H9 (cell line): ENCODE results near the gene CSRP1. TPM values are rescaled to one million over a fixed set of nuclear protein-coding genes. Genes with fewer than 3 reads are reported as not detected.

ENCODE experiments used
- DNase-seq: peaks from one replicate; pipeline ENCODE4 v3.0.0-alpha.2; 2017
- H2AFZ ChIP-seq: one replicate; pipeline ENCODE4 v1.6.1; 2013; ENCODE audit warnings: mild to moderate bottlenecking, low read length, control low read depth, moderate library complexity
- H2AK5ac ChIP-seq: 2 replicates; pipeline ENCODE4 v1.6.1; 2013; ENCODE audit warnings: low read length, control low read depth, mixed read lengths; ENCODE audit not compliant: insufficient read length
- H2BK120ac ChIP-seq: one replicate; pipeline ENCODE4 v1.6.1; 2013; ENCODE audit warnings: low read depth, mild to moderate bottlenecking, low read length, control low read depth, inconsistent platforms; ENCODE audit not compliant: poor library complexity, severe bottlenecking
- H2BK12ac ChIP-seq: 2 replicates; pipeline ENCODE4 v1.6.1; 2013; ENCODE audit warnings: low read length, control low read depth, mixed read lengths, low read depth; ENCODE audit not compliant: insufficient read length
- H2BK15ac ChIP-seq: 2 replicates; pipeline ENCODE4 v1.6.1; 2013; ENCODE audit warnings: low read depth, low read length, control low read depth
- H2BK20ac ChIP-seq: one replicate; pipeline ENCODE4 v1.6.1; 2013; ENCODE audit warnings: low read depth, mild to moderate bottlenecking, low read length, control low read depth, inconsistent platforms; ENCODE audit not compliant: poor library complexity, severe bottlenecking
- H2BK5ac ChIP-seq: 2 replicates; pipeline ENCODE4 v1.6.1; 2013; ENCODE audit warnings: low read length, control low read depth, mixed read lengths; ENCODE audit not compliant: insufficient read length
- H3K14ac ChIP-seq: 2 replicates; pipeline ENCODE4 v1.6.1; 2013; ENCODE audit warnings: low read length, control low read depth; ENCODE audit not compliant: insufficient read depth
- H3K18ac ChIP-seq: 2 replicates; pipeline ENCODE4 v1.6.1; 2013; ENCODE audit warnings: low read depth, mild to moderate bottlenecking, mixed read lengths, low read length, control low read depth; ENCODE audit not compliant: insufficient read length
- H3K23ac ChIP-seq: 2 replicates; pipeline ENCODE4 v1.6.1; 2013; ENCODE audit warnings: low read length, control low read depth, mixed read lengths, low read depth; ENCODE audit not compliant: insufficient read length
- H3K23me2 ChIP-seq: 2 replicates; pipeline ENCODE4 v1.6.1; 2013; ENCODE audit warnings: low read depth, mild to moderate bottlenecking, mixed read lengths, low read length, control low read depth; ENCODE audit not compliant: insufficient read length, poor library complexity, severe bottlenecking
- H3K27ac ChIP-seq: 2 replicates; pipeline ENCODE4 v1.5.1; 2013; ENCODE audit warnings: low read length, control low read depth, mixed read lengths, low read depth; ENCODE audit not compliant: insufficient read length
- H3K27me3 ChIP-seq: 2 replicates; pipeline ENCODE4 v1.6.1; 2013; ENCODE audit warnings: low read length, control low read depth, inconsistent platforms; ENCODE audit not compliant: insufficient read depth
- H3K4ac ChIP-seq: 2 replicates; pipeline ENCODE4 v1.6.1; 2013; ENCODE audit warnings: low read depth, mild to moderate bottlenecking, control low read depth, inconsistent platforms, low read length, moderate library complexity
- H3K4me1 ChIP-seq: 2 replicates; pipeline ENCODE4 v1.6.1; 2013; ENCODE audit warnings: low read length, control low read depth, inconsistent platforms; ENCODE audit not compliant: insufficient read depth
- H3K4me2 ChIP-seq: 2 replicates; pipeline ENCODE4 v1.6.1; 2013; ENCODE audit warnings: low read length, control low read depth, mixed read lengths; ENCODE audit not compliant: insufficient read length, insufficient read depth
- H3K56ac ChIP-seq: 2 replicates; pipeline ENCODE4 v1.6.1; 2013; ENCODE audit warnings: low read depth, mild to moderate bottlenecking, mixed read lengths, low read length, control low read depth; ENCODE audit not compliant: insufficient read length
- H3K79me1 ChIP-seq: 2 replicates; pipeline ENCODE4 v1.6.1; 2013; ENCODE audit warnings: low read depth, mild to moderate bottlenecking, moderate library complexity, low read length, control low read depth, inconsistent platforms; ENCODE audit not compliant: insufficient read depth, poor library complexity, severe bottlenecking
- H3K79me2 ChIP-seq: 2 replicates; pipeline ENCODE4 v1.6.1; 2013; ENCODE audit warnings: low read length, control low read depth, inconsistent platforms; ENCODE audit not compliant: insufficient read depth
- H3K9ac ChIP-seq: 2 replicates; pipeline ENCODE4 v1.6.1; 2013; ENCODE audit warnings: low read length, control low read depth, mixed read lengths; ENCODE audit not compliant: insufficient read length; ENCODE audit errors: extremely low read depth
- H3K9me3 ChIP-seq: one replicate; pipeline ENCODE4 v1.6.1; 2013; ENCODE audit warnings: low read depth, low read length, inconsistent platforms; ENCODE audit not compliant: control insufficient read depth
- H3T11ph ChIP-seq: one replicate; pipeline ENCODE4 v1.6.1; 2013; ENCODE audit warnings: mild to moderate bottlenecking, low read length, control low read depth, inconsistent platforms
- H4K20me1 ChIP-seq: one replicate; pipeline ENCODE4 v1.6.1; 2013; ENCODE audit not compliant: control insufficient read depth, insufficient read length, insufficient read depth
- H4K5ac ChIP-seq: 2 replicates; pipeline ENCODE4 v1.6.1; 2013; ENCODE audit warnings: low read depth, mild to moderate bottlenecking, mixed read lengths, low read length, control low read depth; ENCODE audit not compliant: insufficient read length
- H4K8ac ChIP-seq: replicated peaks from 2 replicates; pipeline ENCODE4 v1.6.1; 2013; ENCODE audit warnings: low read length, control low read depth, mixed read lengths, low read depth; ENCODE audit not compliant: insufficient read length
- H4K91ac ChIP-seq: 2 replicates; pipeline ENCODE4 v1.6.1; 2013; ENCODE audit warnings: low read depth, mild to moderate bottlenecking, moderate library complexity, mixed read lengths, low read length, control low read depth; ENCODE audit not compliant: insufficient read length
- H3K27ac Mint-ChIP-seq, 3 experiments: 2 replicates in 2 of 3; 3 replicates in 1 of 3; pipeline ENCODE4 v1.8.0; 2020 to 2021; ENCODE audit warnings: mixed read lengths in 3 of 3, mild to moderate bottlenecking in 1 of 3, moderate library complexity in 1 of 3
- H3K27me3 Mint-ChIP-seq: 2 replicates; pipeline ENCODE4 v1.8.0; 2021; ENCODE audit warnings: low read depth, mild to moderate bottlenecking, moderate library complexity, mixed read lengths
- H3K36me3 Mint-ChIP-seq, 3 experiments: 2 replicates in 2 of 3; 3 replicates in 1 of 3; pipeline ENCODE4 v1.8.0; 2020 to 2021; ENCODE audit warnings: low read depth in 3 of 3, mixed read lengths in 3 of 3; ENCODE audit not compliant: insufficient read depth in 1 of 3
- H3K4me1 Mint-ChIP-seq, 2 experiments: 2 replicates each; pipeline ENCODE4 v1.8.0; 2020; ENCODE audit warnings: mixed read lengths in 2 of 2
- H3K4me3 Mint-ChIP-seq, 2 experiments: 2 replicates in 1 of 2; 3 replicates in 1 of 2; pipeline ENCODE4 v1.8.0; 2020 to 2021; ENCODE audit warnings: mild to moderate bottlenecking in 2 of 2, mixed read lengths in 2 of 2, moderate library complexity in 1 of 2
- H3K9me3 Mint-ChIP-seq, 2 experiments: 2 replicates in 1 of 2; 3 replicates in 1 of 2; pipeline ENCODE4 v1.8.0; 2020; ENCODE audit warnings: mild to moderate bottlenecking in 2 of 2, mixed read lengths in 2 of 2, moderate library complexity in 1 of 2
- WGBS: extraction: QIAGEN DNeasy Blood & Tissue Kit; methylation state at CpG from one replicate; pipeline ENCODE4 v1.1.7; 2013; ENCODE audit warnings: missing lambda C conversion rate, low lambda C conversion rate, mixed read lengths; ENCODE audit not compliant: insufficient read length; ENCODE audit errors: extremely low coverage; 5-methylcytosine and 5-hydroxymethylcytosine counted together
- total RNA-seq: library from RNA; stranded (reverse); gene quantifications from 2 replicates; pipeline ENCODE4 v1.2.1, GENCODE V29; 2021
- TF ChIP-seq, protein P1 (sequence below): fragments of 200-600 bp; sonication (generic); conservative IDR thresholded peaks from 3 replicates; pipeline ENCODE4 v1.8.0; 2021; ENCODE audit warnings: antibody characterized with exemption, mild to moderate bottlenecking

Gene CSRP1
- total RNA-seq, 1 experiment from 2014 or later: 0.44 TPM

DNA sequence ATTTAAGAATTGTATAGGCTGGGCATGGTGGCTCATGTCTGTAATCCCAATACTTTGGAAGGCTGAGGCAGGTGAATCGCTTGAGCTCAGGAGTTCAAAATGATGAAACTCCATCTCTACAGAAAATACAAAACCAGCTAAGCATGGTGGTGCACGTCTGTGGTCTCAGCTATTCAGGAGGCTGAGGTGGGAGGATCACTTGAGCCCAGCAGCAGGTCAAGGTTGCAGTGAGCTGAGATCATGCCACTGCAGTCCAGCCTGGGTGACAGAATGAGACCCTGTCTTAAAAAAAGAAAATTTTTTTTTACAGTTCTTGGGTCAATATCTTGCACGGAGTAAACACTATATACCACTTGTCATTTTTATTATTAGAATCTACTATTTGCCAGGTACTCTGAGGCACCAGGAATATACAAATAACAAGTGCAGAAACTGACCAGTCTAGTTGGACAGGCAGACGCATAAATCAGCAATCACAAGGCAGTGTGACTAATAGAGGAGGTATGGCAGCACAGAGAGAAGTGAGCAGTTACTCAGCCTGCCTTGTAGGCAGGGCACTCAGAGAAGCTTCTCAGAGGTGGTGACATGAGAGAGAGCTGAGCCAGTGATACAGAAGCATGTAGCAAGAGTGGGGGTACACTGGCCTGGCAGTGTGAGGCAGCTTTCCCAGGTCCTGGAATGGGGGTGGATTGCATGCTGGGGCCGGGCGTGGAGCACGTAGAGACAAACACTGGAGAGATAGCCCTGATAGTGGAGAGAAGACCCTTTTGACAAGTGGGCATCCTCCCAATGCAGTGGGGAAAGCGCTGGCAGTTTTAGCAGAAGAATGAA is 45.9 kb downstream of the CSRP1 start:
- no peak overlapping the region for H4K5ac ChIP-seq
- H3K14ac ChIP-seq: no peak overlapping the region
- no peak overlapping the region for H3T11ph ChIP-seq
- Mint-ChIP-seq H3K4me3 (no peak overlapping the region), H3K27ac (no peak overlapping the region), H3K4me1 (peaks cover 28 to 31% of the 10 kb centered on the region in 2 experiments), H3K36me3 (peaks cover 0 to 16% (median 10%) of the 10 kb centered on the region in 3 experiments; a peak in 5 of 7 replicates), H3K9me3 (no peaks in the 10 kb centered on the region), H3K27me3 (no peaks in the 10 kb centered on the region)
- H3K18ac ChIP-seq: no peak overlapping the region
- TF ChIP-seq, protein P1, sequence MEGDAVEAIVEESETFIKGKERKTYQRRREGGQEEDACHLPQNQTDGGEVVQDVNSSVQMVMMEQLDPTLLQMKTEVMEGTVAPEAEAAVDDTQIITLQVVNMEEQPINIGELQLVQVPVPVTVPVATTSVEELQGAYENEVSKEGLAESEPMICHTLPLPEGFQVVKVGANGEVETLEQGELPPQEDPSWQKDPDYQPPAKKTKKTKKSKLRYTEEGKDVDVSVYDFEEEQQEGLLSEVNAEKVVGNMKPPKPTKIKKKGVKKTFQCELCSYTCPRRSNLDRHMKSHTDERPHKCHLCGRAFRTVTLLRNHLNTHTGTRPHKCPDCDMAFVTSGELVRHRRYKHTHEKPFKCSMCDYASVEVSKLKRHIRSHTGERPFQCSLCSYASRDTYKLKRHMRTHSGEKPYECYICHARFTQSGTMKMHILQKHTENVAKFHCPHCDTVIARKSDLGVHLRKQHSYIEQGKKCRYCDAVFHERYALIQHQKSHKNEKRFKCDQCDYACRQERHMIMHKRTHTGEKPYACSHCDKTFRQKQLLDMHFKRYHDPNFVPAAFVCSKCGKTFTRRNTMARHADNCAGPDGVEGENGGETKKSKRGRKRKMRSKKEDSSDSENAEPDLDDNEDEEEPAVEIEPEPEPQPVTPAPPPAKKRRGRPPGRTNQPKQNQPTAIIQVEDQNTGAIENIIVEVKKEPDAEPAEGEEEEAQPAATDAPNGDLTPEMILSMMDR: no peak
- no peak overlapping the region for H3K4ac ChIP-seq
- H3K56ac ChIP-seq: no peak overlapping the region
- no peaks in the 10 kb centered on the region for H3K27me3 ChIP-seq
- H3K23ac ChIP-seq: no peak overlapping the region
- H2BK15ac ChIP-seq: no peak overlapping the region
- no peak overlapping the region for H4K91ac ChIP-seq
- no peak overlapping the region for H2AK5ac ChIP-seq
- H3K4me2 ChIP-seq: no peak overlapping the region
- no peak overlapping the region for H3K9ac ChIP-seq
- H3K79me1 ChIP-seq: no peaks in the 10 kb centered on the region
- no peak overlapping the region for H2BK5ac ChIP-seq
- H2BK20ac ChIP-seq: no peak overlapping the region
- no peak overlapping the region for H2AFZ ChIP-seq
- no peak overlapping the region for H3K27ac ChIP-seq
- no peaks in the 10 kb centered on the region for H4K20me1 ChIP-seq
- no peaks in the 10 kb centered on the region for H3K79me2 ChIP-seq
- no CpG with 5 or more reads among the region's 8 CpGs for WGBS
- no peak for DNase-seq
- no peaks in the 10 kb centered on the region for H3K23me2 ChIP-seq
- no peak overlapping the region for H2BK120ac ChIP-seq
- H2BK12ac ChIP-seq: no peak overlapping the region
- H4K8ac ChIP-seq: no peak overlapping the region
- peaks cover 6% of the 10 kb centered on the region; the same call in 1 of the 2 replicates for H3K4me1 ChIP-seq
- H3K9me3 ChIP-seq: no peaks in the 10 kb centered on the region
